ENCODE data around the gene LRFN2. TPM values are rescaled to one million over a fixed set of nuclear protein-coding genes. Genes with fewer than 3 reads are reported as not detected.
A peak's percentile ranks its signal among the peaks of the same experiment; 100 is the strongest.

The LRFN2 gene
- total and polyA plus RNA-seq, 5 donors, result not detected

DNA sequence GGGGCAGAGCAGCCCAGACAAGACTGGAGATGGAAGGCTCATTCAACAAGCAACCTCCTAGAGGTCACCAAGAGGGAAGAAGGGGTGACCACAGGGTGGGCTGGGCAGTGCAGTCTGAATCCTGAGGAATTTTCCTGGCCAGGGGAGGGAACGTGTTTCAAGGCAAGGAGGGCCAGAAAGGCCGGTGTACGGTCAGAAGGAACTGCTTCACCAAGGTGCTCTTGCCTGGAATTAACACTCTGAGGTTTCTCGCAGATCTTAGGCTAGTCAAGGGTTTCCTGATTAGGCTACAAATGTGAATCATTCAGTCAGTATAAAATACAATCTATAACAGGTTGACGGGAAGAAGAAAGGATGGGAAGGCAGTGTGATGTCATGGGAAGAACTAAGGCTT lies 199.3 kb downstream of the LRFN2 start:
- H3K27me3 ChIP-seq (ENCODE audit: control insufficient read depth, insufficient read depth), result no peaks in the 10 kb centered on the region
- 73% methylated on average over 5 of the region's 5 CpGs for WGBS

DNA sequence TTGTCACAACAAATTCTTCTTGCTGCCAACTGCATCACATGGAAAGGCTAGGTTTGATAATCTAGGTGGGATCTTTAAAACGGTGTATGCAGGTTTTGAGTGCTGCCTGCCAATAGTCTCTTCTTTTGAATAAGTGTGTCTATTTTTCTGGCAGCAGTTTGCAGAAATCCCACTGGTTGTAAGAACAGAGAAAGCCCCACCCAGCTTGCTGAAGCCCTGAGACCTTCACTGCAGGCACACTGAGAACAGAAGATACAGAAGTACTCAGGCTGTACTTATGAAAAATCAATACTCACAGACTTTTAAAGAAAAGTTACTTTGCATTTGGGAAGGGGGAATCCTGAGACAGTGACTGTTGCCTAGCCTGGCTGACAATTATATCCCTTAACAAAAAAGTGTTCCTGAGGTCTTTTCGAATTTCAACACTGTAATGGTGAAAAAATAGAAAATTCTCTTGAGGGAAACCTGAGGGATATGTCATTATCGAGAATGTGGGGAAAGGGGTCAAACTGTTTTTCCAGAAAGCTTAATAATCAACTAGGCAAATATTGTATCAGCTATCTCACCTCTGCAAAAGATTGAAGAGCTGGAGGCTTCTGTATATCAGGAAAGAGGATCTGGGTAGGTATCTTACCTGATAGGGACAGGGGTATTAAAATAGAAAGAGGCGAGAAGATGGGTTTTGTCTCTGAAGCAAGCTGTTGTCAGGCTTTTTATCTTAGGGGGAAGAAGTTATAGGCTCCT lies 199.9 kb downstream of the LRFN2 start:
- Histone ChIP-seq H3K9me3 (ENCODE audit: control insufficient read depth, low read length) (no peaks in the 10 kb centered on the region), H3K27me3 (ENCODE audit: control insufficient read depth, insufficient read depth) (no peaks in the 10 kb centered on the region), H3K27ac (ENCODE audit: low read length) (no peak overlapping the region), H3K4me1 (ENCODE audit: control insufficient read depth, insufficient read depth, low read length) (no peaks in the 10 kb centered on the region), H3K4me3 (ENCODE audit: low read length) (no peak overlapping the region)
- WGBS, result 66% methylated on average over 4 of the region's 4 CpGs
- ATAC-seq (no peak), DNase-seq (no peak)
- intact Hi-C loops (cut with DNase I), result no loop called here

More for the DNA sequence above, 199.3 kb downstream of the LRFN2 start:
- no peak overlapping the region for H3K27ac ChIP-seq (ENCODE audit: low read length)
- H3K4me1 ChIP-seq (ENCODE audit: control insufficient read depth, insufficient read depth, low read length), result no peaks in the 10 kb centered on the region
- H3K4me3 ChIP-seq (ENCODE audit: low read length), result no peak overlapping the region
- no peaks in the 10 kb centered on the region for H3K9me3 ChIP-seq (ENCODE audit: control insufficient read depth, low read length)
- DNase-seq (no peak), ATAC-seq (no peak)
- intact Hi-C loops (cut with DNase I), result no loop called here

DNA sequence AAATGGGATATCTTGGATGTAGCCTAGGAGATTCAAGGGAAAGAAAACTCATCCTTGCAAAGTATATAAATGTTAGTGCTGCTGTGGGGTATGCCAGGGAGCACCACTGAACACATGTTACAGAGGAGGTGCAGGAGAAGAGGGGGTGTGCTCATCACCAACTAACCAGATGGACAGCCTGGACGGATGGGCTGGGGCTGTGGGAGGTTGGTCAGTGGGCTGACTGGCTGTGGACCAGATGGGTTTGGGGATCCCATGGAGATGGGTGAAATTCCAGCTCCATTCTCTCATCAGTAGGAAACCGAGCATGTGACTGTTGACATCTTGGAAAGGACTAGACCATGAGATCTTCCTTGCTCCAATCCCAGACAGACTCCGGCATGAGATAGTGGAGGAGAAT lies 201.0 kb downstream of the LRFN2 start:
- H3K27me3 ChIP-seq (ENCODE audit: control insufficient read depth, insufficient read depth), result no peaks in the 10 kb centered on the region
- no peaks in the 10 kb centered on the region for H3K9me3 ChIP-seq (ENCODE audit: control insufficient read depth, low read length)
- no peak overlapping the region for H3K4me3 ChIP-seq (ENCODE audit: low read length)
- intact Hi-C loops (cut with DNase I), result no loop called here
- no peak for DNase-seq
- 74% methylated on average over 3 of the region's 3 CpGs for WGBS
- H3K27ac ChIP-seq (ENCODE audit: low read length), result no peak overlapping the region
- H3K4me1 ChIP-seq (ENCODE audit: control insufficient read depth, insufficient read depth, low read length), result no peaks in the 10 kb centered on the region
- ATAC-seq, result no peak

DNA sequence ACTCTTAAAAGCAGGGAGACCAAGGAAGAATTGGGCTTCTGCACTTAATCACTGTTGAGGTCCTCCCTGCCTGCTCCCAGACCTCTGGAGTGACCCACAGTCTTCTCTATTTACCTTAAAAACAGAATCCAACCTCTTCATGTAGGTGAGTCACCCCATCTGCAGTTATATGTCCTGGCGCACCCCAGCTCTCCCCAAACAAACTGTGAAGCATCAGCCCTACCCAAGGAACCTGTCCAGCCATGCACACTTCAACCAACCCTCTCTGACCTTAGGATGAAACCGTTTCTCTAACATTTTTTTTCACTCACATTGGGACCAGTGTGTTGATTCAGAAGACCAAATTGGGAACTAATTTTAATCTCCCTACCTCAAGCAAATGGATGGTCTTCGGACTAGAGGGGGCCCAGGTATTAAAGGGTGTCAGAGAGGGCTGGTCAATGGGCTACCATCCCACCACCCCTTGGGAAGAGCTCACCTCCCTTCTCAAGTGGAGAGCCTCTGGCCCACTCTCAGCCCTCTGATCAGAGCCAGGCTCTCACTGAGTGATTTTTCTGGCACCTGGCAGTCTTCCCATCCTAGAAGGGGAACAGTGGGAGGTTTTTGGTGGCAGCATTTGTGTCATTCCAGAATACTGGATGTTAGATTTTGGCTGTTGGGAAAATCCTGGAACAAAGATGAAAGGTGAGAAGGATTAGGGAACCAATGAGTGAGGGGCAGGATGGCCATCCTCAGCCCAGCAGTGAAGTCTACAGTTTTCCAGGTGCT lies 203.6 kb downstream of the LRFN2 start:
- intact Hi-C loops (cut with DNase I), result no loop called here
- DNase-seq (no peak), ATAC-seq (peak in 1 of 2 donors; percentile 36)
- H3K4me3 ChIP-seq (ENCODE audit: low read length), result no peak overlapping the region
- H3K27me3 ChIP-seq (ENCODE audit: control insufficient read depth, insufficient read depth), result no peaks in the 10 kb centered on the region
- H3K9me3 ChIP-seq (ENCODE audit: control insufficient read depth, low read length), result no peaks in the 10 kb centered on the region
- WGBS, result 77% methylated on average over 3 of the region's 3 CpGs
- no peaks in the 10 kb centered on the region for H3K4me1 ChIP-seq (ENCODE audit: control insufficient read depth, insufficient read depth, low read length)
- no peak overlapping the region for H3K27ac ChIP-seq (ENCODE audit: low read length)

DNA sequence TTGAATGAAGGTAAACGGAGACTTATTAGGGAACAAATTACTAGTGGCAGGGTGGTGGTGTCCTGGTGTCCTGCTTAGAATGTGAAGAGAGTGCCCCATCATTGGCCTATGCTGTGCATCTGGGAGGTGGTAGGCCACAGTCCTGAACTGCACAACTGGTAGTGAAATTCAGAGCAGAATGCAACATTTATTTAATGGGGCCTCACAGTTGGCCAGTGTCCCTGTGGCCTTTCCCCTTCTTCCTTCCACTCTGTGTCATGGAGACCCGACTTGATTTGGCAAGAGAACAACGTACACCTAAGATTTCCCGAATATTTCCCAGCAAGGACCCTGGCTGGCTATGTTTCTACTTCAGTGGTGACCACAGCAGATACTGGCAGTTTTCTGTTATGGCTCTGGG lies 206.9 kb downstream of the LRFN2 start:
- no peak overlapping the region for H3K27ac ChIP-seq (ENCODE audit: low read length)
- no peaks in the 10 kb centered on the region for H3K27me3 ChIP-seq (ENCODE audit: control insufficient read depth, insufficient read depth)
- intact Hi-C loops (cut with DNase I), result no loop called here
- H3K4me3 ChIP-seq (ENCODE audit: low read length), result no peak overlapping the region
- no peaks in the 10 kb centered on the region for H3K4me1 ChIP-seq (ENCODE audit: control insufficient read depth, insufficient read depth, low read length)
- no peaks in the 10 kb centered on the region for H3K9me3 ChIP-seq (ENCODE audit: control insufficient read depth, low read length)
- no peak for DNase-seq
- 68% methylated on average over 4 of the region's 4 CpGs for WGBS
- no peak for ATAC-seq

DNA sequence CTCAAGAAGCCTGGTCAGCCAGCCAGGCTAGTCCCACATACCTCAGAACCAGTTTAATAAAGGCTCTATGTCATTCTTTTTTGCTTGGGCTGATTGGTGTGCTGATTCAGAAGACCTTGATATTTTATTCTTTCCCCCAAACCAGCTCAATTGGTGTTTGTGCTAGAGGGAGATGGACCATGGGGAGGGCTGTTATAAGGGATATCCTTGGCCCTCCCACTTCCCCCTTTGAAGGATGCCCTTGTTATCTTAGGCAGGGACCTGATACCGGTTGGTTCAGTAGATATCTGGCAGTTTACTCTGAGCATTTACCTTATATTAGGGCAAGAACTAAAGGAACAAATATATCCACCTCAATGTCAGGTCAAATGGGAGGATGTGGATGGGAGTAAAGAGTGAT lies 207.4 kb downstream of the LRFN2 start:
- DNase-seq (no peak), ATAC-seq (no peak)
- H3K27ac ChIP-seq (ENCODE audit: low read length), result no peak overlapping the region
- H3K27me3 ChIP-seq (ENCODE audit: control insufficient read depth, insufficient read depth), result no peaks in the 10 kb centered on the region
- WGBS, result 37% methylated on average over 1 of the region's 1 CpG
- intact Hi-C loops (cut with DNase I), result no loop called here
- no peaks in the 10 kb centered on the region for H3K4me1 ChIP-seq (ENCODE audit: control insufficient read depth, insufficient read depth, low read length)
- H3K9me3 ChIP-seq (ENCODE audit: control insufficient read depth, low read length), result no peaks in the 10 kb centered on the region
- no peak overlapping the region for H3K4me3 ChIP-seq (ENCODE audit: low read length)

DNA sequence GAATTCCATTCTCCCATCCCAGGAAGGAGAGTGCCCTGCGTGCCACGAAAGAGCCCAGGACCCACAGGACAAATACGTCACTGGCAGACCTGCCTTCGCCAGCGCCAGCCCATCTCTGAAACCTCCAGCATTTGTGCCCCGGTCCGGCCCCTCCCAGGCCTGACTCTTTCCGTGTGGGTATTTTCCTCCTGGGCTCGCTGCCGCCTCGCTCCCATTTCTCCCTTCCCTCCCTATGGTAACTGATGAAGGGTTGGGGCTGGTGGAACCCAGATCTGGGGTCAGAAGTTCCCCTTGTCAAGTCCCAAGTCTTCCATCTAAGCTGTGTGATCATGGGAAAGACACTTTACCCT lies 208.5 kb downstream of the LRFN2 start:
- no peak overlapping the region for H3K4me3 ChIP-seq (ENCODE audit: low read length)
- no peak for DNase-seq
- WGBS, result 96% methylated on average over 11 of the region's 11 CpGs
- no peak for ATAC-seq
- intact Hi-C loops (cut with DNase I), result no loop called here
- no peaks in the 10 kb centered on the region for H3K9me3 ChIP-seq (ENCODE audit: control insufficient read depth, low read length)
- H3K27ac ChIP-seq (ENCODE audit: low read length), result no peak overlapping the region
- no peaks in the 10 kb centered on the region for H3K27me3 ChIP-seq (ENCODE audit: control insufficient read depth, insufficient read depth)
- H3K4me1 ChIP-seq (ENCODE audit: control insufficient read depth, insufficient read depth, low read length), result no peaks in the 10 kb centered on the region

DNA sequence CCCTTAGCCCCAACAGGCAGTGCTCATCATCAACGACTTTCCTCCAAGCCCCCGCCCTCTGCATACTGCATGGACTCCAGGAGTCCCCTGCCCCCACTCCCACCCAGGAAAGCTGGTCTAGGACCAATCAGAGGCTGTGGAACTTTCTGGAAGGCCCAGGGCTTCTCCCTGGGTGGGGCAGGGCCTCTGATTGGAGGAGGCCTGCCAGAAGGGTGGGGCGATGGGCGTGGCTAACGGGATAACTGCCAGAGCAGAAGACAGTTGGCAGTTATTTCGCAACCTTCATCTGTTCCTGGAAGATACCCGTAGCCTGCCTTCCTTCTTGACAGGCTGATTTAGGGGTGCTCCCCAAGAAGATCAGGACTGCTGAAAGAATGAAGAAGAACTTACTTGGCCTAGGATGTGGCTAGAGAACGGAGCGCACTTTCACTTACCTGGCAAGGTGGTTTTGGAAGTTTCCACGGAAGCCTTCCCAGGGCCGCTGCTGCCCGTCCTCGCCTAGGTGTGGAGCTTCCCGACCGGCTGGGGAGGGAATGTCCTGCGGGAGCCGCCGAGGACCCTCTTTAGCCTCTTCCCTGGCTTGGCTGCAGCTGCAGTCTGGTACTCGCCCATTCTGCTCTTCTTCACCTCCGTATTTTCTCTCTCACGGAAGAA lies 209.0 kb downstream of the LRFN2 start:
- no peak overlapping the region for H3K27ac ChIP-seq (ENCODE audit: low read length)
- ATAC-seq, result no peak
- intact Hi-C loops (cut with DNase I), result no loop called here
- WGBS, result 92% methylated on average over 21 of the region's 21 CpGs
- no peaks in the 10 kb centered on the region for H3K27me3 ChIP-seq (ENCODE audit: control insufficient read depth, insufficient read depth)
- DNase-seq, result no peak
- H3K4me3 ChIP-seq (ENCODE audit: low read length), result no peak overlapping the region
- H3K4me1 ChIP-seq (ENCODE audit: control insufficient read depth, insufficient read depth, low read length), result no peaks in the 10 kb centered on the region
- no peaks in the 10 kb centered on the region for H3K9me3 ChIP-seq (ENCODE audit: control insufficient read depth, low read length)

DNA sequence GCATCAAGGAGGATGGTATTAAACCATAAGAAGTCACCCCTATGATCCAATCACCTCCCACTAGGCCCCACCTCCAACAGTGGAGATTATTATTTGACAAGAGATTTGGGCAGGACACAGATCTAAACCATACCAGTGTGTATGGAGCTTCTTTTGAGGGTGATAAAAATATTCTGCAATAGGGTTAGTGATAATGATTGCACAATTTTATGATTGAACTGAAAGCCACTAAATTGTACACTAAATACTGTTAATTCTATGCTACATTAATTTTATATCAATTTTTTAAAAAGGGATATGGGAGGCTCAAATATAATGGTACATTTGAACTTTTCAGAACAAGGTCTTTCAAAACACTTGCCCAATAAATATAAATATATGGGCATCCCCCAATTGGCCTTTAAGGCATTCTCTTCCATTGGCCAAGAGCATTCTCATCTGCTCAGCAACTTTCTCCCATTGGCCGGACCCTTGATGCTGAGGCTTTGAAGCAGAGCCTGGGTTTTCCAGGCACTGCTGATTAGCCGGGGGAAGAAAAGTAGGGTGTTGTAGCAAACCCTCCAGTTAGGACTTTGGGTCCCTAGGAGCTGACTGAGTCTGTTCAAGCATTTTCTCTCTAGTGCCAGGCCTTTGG lies 209.9 kb downstream of the LRFN2 start:
- H3K4me3 ChIP-seq (ENCODE audit: low read length), result no peak overlapping the region
- ATAC-seq (no peak), DNase-seq (no peak)
- H3K9me3 ChIP-seq (ENCODE audit: control insufficient read depth, low read length), result no peaks in the 10 kb centered on the region
- H3K4me1 ChIP-seq (ENCODE audit: control insufficient read depth, insufficient read depth, low read length), result no peaks in the 10 kb centered on the region
- H3K27ac ChIP-seq (ENCODE audit: low read length), result no peak overlapping the region
- H3K27me3 ChIP-seq (ENCODE audit: control insufficient read depth, insufficient read depth), result no peaks in the 10 kb centered on the region
- intact Hi-C loops (cut with DNase I), result no loop called here
- 94% methylated on average over 2 of the region's 2 CpGs for WGBS

DNA sequence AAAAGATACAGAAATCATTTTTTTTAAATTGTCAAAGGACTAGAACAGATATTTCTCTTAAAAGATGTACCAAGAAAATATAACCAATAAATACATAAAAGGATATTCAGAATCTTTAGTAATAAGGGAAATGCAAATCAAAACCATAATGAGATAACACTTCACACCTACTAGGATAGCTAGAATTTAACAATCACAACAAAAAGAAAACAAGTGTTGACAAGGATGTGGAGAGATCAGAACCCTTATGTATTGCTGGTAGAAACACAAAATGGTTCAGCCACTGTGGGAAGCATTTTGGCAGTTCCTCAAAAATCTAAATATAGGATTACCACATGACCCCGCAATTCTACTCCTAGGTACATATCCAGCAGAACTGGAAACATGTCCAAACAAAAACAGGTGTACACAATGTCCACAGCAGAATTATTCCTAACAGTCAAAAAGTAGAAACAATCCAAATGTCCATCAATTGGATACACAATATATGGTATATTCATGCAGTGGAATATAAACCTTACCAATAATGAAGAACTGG lies 211.0 kb downstream of the LRFN2 start:
- 50% methylated on average over 1 of the region's 1 CpG for WGBS
- ATAC-seq (no peak), DNase-seq (no peak)
- Histone ChIP-seq H3K4me1 (ENCODE audit: control insufficient read depth, insufficient read depth, low read length) (no peaks in the 10 kb centered on the region), H3K27me3 (ENCODE audit: control insufficient read depth, insufficient read depth) (no peaks in the 10 kb centered on the region), H3K4me3 (ENCODE audit: low read length) (no peak overlapping the region), H3K9me3 (ENCODE audit: control insufficient read depth, low read length) (no peaks in the 10 kb centered on the region), H3K27ac (ENCODE audit: low read length) (no peak overlapping the region)
- intact Hi-C loops (cut with DNase I), result no loop called here

DNA sequence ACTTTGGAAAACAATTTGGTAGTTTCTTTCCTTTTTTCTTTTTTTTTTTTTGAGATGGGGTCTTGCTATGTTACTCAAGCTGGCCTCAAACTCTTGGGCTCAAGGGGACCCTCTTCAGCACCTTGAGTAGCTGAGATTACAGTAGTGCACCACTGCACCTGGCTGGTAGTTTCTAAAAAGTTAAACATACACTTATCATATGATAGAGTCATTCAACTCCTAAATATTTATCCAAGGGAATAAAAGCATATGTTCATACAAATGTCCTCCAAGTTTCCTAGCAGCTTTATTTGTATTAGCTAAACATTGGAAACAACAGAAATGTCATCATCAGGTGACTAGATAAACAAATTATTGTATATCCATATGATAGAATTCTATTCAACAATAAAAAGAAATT lies 213.9 kb downstream of the LRFN2 start:
- Histone ChIP-seq H3K9me3 (ENCODE audit: control insufficient read depth, low read length) (no peaks in the 10 kb centered on the region), H3K4me1 (ENCODE audit: control insufficient read depth, insufficient read depth, low read length) (no peaks in the 10 kb centered on the region), H3K27me3 (ENCODE audit: control insufficient read depth, insufficient read depth) (no peaks in the 10 kb centered on the region), H3K27ac (ENCODE audit: low read length) (no peak overlapping the region), H3K4me3 (ENCODE audit: low read length) (no peak overlapping the region)
- intact Hi-C loops (cut with DNase I), result no loop called here
- DNase-seq (no peak), ATAC-seq (no peak)
